ENCODE results near the gene ABCC5.
"Not testable (repeated sequence)": the region's sequence is repeated elsewhere in the genome, so short reads cannot be mapped to it uniquely, and the experiment has no call there.

ABCC5 gene

GRCh38 chr3:184031187-184031792 is 13.6 kb upstream of the ABCC5 start, which contains the start of gene HTR3D:
HTR3D (plus strand) TSS chr3:184031742; CDS start chr3:184031742, 0 bp downstream.
- Histone ChIP-seq H2AFZ (ENCODE audit: low read length) (no peak within 1 kb of the TSS), H3K4me2 (ENCODE audit: low read depth, low read length, poor library complexity, severe bottlenecking) (no peak within 1 kb of the TSS), H3K9me3 (ENCODE audit: insufficient read depth, low read depth, low read length) (no peaks in the 10 kb centered on the region), H3K36me3 (ENCODE audit: insufficient read depth, low read length) (no peaks in the 10 kb centered on the region), H3K27me3 (ENCODE audit: insufficient read depth, low read length, poor library complexity, severe bottlenecking) (no peaks in the 10 kb centered on the region), H3F3A (ENCODE audit: low read depth) (no peaks in the 10 kb centered on the region), H3K4me1 (ENCODE audit: insufficient read depth, low read length, poor library complexity, severe bottlenecking) (no peaks in the 10 kb centered on the region), H3K79me2 (ENCODE audit: insufficient read depth, low read length) (no peaks in the 10 kb centered on the region), H3K9me2 (replicated peaks; ENCODE audit: low read depth, low read length) (no peaks in the 10 kb centered on the region), H3K9ac (ENCODE audit: low read depth, low read length, poor library complexity, severe bottlenecking) (no peak within 1 kb of the TSS), H3K4me3 (ENCODE audit: low read length, poor library complexity, severe bottlenecking) (no peak within 1 kb of the TSS), H4K20me1 (ENCODE audit: insufficient read depth, low read length, poor library complexity, severe bottlenecking) (no peaks in the 10 kb centered on the region)
- no peak for TF ChIP-seq EZH2phosphoT487 (IDR thresholded peaks at IDR 0.05; ENCODE audit: borderline replicate concordance)
- no peak for TF ChIP-seq CTCF (conservative IDR thresholded peaks at IDR 0.05; ENCODE audit: low read length)

GRCh38 chr3:184030536-184030935 is 12.9 kb upstream of the ABCC5 start:
- H3K27me3 ChIP-seq (ENCODE audit: insufficient read depth, low read length, poor library complexity, severe bottlenecking) = no peaks in the 10 kb centered on the region
- no peak for TF ChIP-seq EZH2phosphoT487 (IDR thresholded peaks at IDR 0.05; ENCODE audit: borderline replicate concordance)
- no peak for TF ChIP-seq CTCF (conservative IDR thresholded peaks at IDR 0.05; ENCODE audit: low read length)
- no peaks in the 10 kb centered on the region for H3K36me3 ChIP-seq (ENCODE audit: insufficient read depth, low read length)
- H3K4me1 ChIP-seq (ENCODE audit: insufficient read depth, low read length, poor library complexity, severe bottlenecking) = no peaks in the 10 kb centered on the region
- no peak overlapping the region for H3K4me3 ChIP-seq (ENCODE audit: low read length, poor library complexity, severe bottlenecking)
- H3K9me3 ChIP-seq (ENCODE audit: insufficient read depth, low read depth, low read length) = no peaks in the 10 kb centered on the region
- no peaks in the 10 kb centered on the region for H3F3A ChIP-seq (ENCODE audit: low read depth)
- no peaks in the 10 kb centered on the region for H4K20me1 ChIP-seq (ENCODE audit: insufficient read depth, low read length, poor library complexity, severe bottlenecking)
- no peak overlapping the region for H2AFZ ChIP-seq (ENCODE audit: low read length)
- H3K9ac ChIP-seq (ENCODE audit: low read depth, low read length, poor library complexity, severe bottlenecking) = no peak overlapping the region
- H3K4me2 ChIP-seq (ENCODE audit: low read depth, low read length, poor library complexity, severe bottlenecking) = no peak overlapping the region
- no peaks in the 10 kb centered on the region for H3K79me2 ChIP-seq (ENCODE audit: insufficient read depth, low read length)
- H3K9me2 ChIP-seq (replicated peaks; ENCODE audit: low read depth, low read length) = no peaks in the 10 kb centered on the region

GRCh38 chr3:184029443-184029842 is 11.8 kb upstream of the ABCC5 start:
- H3K9ac ChIP-seq (ENCODE audit: low read depth, low read length, poor library complexity, severe bottlenecking) = no peak overlapping the region
- no peaks in the 10 kb centered on the region for H3K9me2 ChIP-seq (replicated peaks; ENCODE audit: low read depth, low read length)
- no peaks in the 10 kb centered on the region for H3K27me3 ChIP-seq (ENCODE audit: insufficient read depth, low read length, poor library complexity, severe bottlenecking)
- TF ChIP-seq EZH2phosphoT487 (IDR thresholded peaks at IDR 0.05; ENCODE audit: borderline replicate concordance) (no peak), CTCF (conservative IDR thresholded peaks at IDR 0.05; ENCODE audit: low read length) (no peak)
- H3F3A ChIP-seq (ENCODE audit: low read depth) = no peaks in the 10 kb centered on the region
- no peaks in the 10 kb centered on the region for H3K9me3 ChIP-seq (ENCODE audit: insufficient read depth, low read depth, low read length)
- H3K36me3 ChIP-seq (ENCODE audit: insufficient read depth, low read length) = no peaks in the 10 kb centered on the region
- H3K79me2 ChIP-seq (ENCODE audit: insufficient read depth, low read length) = no peaks in the 10 kb centered on the region
- no peaks in the 10 kb centered on the region for H3K4me1 ChIP-seq (ENCODE audit: insufficient read depth, low read length, poor library complexity, severe bottlenecking)
- no peak overlapping the region for H2AFZ ChIP-seq (ENCODE audit: low read length)
- no peak overlapping the region for H3K4me2 ChIP-seq (ENCODE audit: low read depth, low read length, poor library complexity, severe bottlenecking)
- no peak overlapping the region for H3K4me3 ChIP-seq (ENCODE audit: low read length, poor library complexity, severe bottlenecking)
- H4K20me1 ChIP-seq (ENCODE audit: insufficient read depth, low read length, poor library complexity, severe bottlenecking) = no peaks in the 10 kb centered on the region

GRCh38 chr3:184028275-184028890 is 10.7 kb upstream of the ABCC5 start:
- H3K4me3 ChIP-seq (ENCODE audit: low read length, poor library complexity, severe bottlenecking); H3F3A ChIP-seq (ENCODE audit: low read depth); H3K79me2 ChIP-seq (ENCODE audit: insufficient read depth, low read length); H4K20me1 ChIP-seq (ENCODE audit: insufficient read depth, low read length, poor library complexity, severe bottlenecking); H3K4me1 ChIP-seq (ENCODE audit: insufficient read depth, low read length, poor library complexity, severe bottlenecking); H3K36me3 ChIP-seq (ENCODE audit: insufficient read depth, low read length); H3K9me2 ChIP-seq (replicated peaks; ENCODE audit: low read depth, low read length); H3K27me3 ChIP-seq (ENCODE audit: insufficient read depth, low read length, poor library complexity, severe bottlenecking); H3K9ac ChIP-seq (ENCODE audit: low read depth, low read length, poor library complexity, severe bottlenecking); H3K9me3 ChIP-seq (ENCODE audit: insufficient read depth, low read depth, low read length); H2AFZ ChIP-seq (ENCODE audit: low read length); H3K4me2 ChIP-seq (ENCODE audit: low read depth, low read length, poor library complexity, severe bottlenecking): not testable (repeated sequence)

- not testable (repeated sequence) for H3K79me2 ChIP-seq (ENCODE audit: insufficient read depth, low read length); H3K27me3 ChIP-seq (ENCODE audit: insufficient read depth, low read length, poor library complexity, severe bottlenecking); H2AFZ ChIP-seq (ENCODE audit: low read length); H3K36me3 ChIP-seq (ENCODE audit: insufficient read depth, low read length); H3K9ac ChIP-seq (ENCODE audit: low read depth, low read length, poor library complexity, severe bottlenecking); H3F3A ChIP-seq (ENCODE audit: low read depth); H3K4me2 ChIP-seq (ENCODE audit: low read depth, low read length, poor library complexity, severe bottlenecking); H3K9me2 ChIP-seq (replicated peaks; ENCODE audit: low read depth, low read length); H3K4me1 ChIP-seq (ENCODE audit: insufficient read depth, low read length, poor library complexity, severe bottlenecking); H3K9me3 ChIP-seq (ENCODE audit: insufficient read depth, low read depth, low read length); H3K4me3 ChIP-seq (ENCODE audit: low read length, poor library complexity, severe bottlenecking); H4K20me1 ChIP-seq (ENCODE audit: insufficient read depth, low read length, poor library complexity, severe bottlenecking)
These were observed 7.6 kb upstream of the ABCC5 start for GRCh38 chr3:184025256-184025655.

Measured in Loucy (cell line).